Keratinocyte (primary cell): ENCODE measurements around the gene MBTPS2. TPM values are rescaled to one million over a fixed set of nuclear protein-coding genes. Genes with fewer than 3 reads are reported as not detected.

Experiments
- DNase-seq: peaks from one replicate; pipeline ENCODE4 v3.0.0-alpha.2; 2011; ENCODE audit warnings: low read depth, missing footprints, low spot score
- FAIRE-seq: peaks from 2 replicates; lab custom pipeline; 2011; peaks lifted over from hg19 to GRCh38; lab: Jason Lieb, UNC
- H2AFZ ChIP-seq: 2 replicates; pipeline ENCODE4 v1.6.0; 2012; ENCODE audit warnings: low read length, control low read depth, inconsistent platforms; ENCODE audit not compliant: control insufficient read depth
- H3K27ac ChIP-seq: 2 replicates; pipeline ENCODE4 v1.5.1; 2011; ENCODE audit warnings: low read length; ENCODE audit not compliant: control insufficient read depth, insufficient read depth
- H3K27me3 ChIP-seq: 3 replicates; pipeline ENCODE4 v1.6.0; 2011; ENCODE audit warnings: low read length; ENCODE audit not compliant: control insufficient read depth, insufficient read depth; ENCODE audit errors: extremely low read depth
- H3K36me3 ChIP-seq, 2 experiments: 2 replicates in 1 of 2; 3 replicates in 1 of 2; pipeline ENCODE4 v1.5.1; 2011; ENCODE audit warnings: low read length in 2 of 2, mild to moderate bottlenecking in 1 of 2; ENCODE audit not compliant: control insufficient read depth in 2 of 2, insufficient read depth in 2 of 2; ENCODE audit errors: extremely low read depth in 1 of 2
- H3K4me1 ChIP-seq: 3 replicates; pipeline ENCODE4 v1.5.1; 2011; ENCODE audit warnings: low read length; ENCODE audit not compliant: control insufficient read depth, insufficient read depth; ENCODE audit errors: extremely low read depth
- H3K4me2 ChIP-seq: 3 replicates; pipeline ENCODE4 v1.6.0; 2011; ENCODE audit warnings: low read depth, low read length; ENCODE audit not compliant: control insufficient read depth, insufficient read depth; ENCODE audit errors: extremely low read depth
- H3K4me3 ChIP-seq, 3 experiments: fragments of 200-600 bp in 1 of 3; sonication (generic) in 1 of 3; 2 replicates in 2 of 3; 3 replicates in 1 of 3; pipeline ENCODE4 v1.5.1; 2011 to 2016; ENCODE audit warnings: low read length in 3 of 3, mild to moderate bottlenecking in 3 of 3, control low read depth in 2 of 3, inconsistent platforms in 1 of 3, low read depth in 1 of 3, mixed read lengths in 1 of 3, mixed run types in 1 of 3, moderate library complexity in 1 of 3; ENCODE audit not compliant: control insufficient read depth in 2 of 3, insufficient read depth in 2 of 3; ENCODE audit errors: extremely low read depth in 1 of 3
- H3K79me2 ChIP-seq: 2 replicates; pipeline ENCODE4 v1.6.0; 2012; ENCODE audit warnings: low read length; ENCODE audit not compliant: control insufficient read depth, insufficient read depth
- H3K9ac ChIP-seq: 3 replicates; pipeline ENCODE4 v1.6.0; 2011; ENCODE audit warnings: low read length; ENCODE audit not compliant: control insufficient read depth, insufficient read depth; ENCODE audit errors: extremely low read depth
- H3K9me1 ChIP-seq: 3 replicates; pipeline ENCODE4 v1.6.0; 2011; ENCODE audit warnings: low read length; ENCODE audit not compliant: control insufficient read depth, insufficient read depth; ENCODE audit errors: extremely low read depth
- H3K9me3 ChIP-seq: 2 replicates; pipeline ENCODE4 v1.5.1; 2012; ENCODE audit warnings: low read depth, low read length; ENCODE audit not compliant: control insufficient read depth
- H4K20me1 ChIP-seq: 3 replicates; pipeline ENCODE4 v1.6.0; 2011; ENCODE audit warnings: low read length; ENCODE audit not compliant: control insufficient read depth, insufficient read depth; ENCODE audit errors: extremely low read depth
- EZH2 ChIP-seq: IDR thresholded peaks from one replicate; pipeline ENCODE4 v1.6.1; 2012; ENCODE audit warnings: inconsistent platforms, mild to moderate bottlenecking, low read length, moderate library complexity
- dilution Hi-C: fragments of 300-500 bp; cut with MboI; formaldehyde crosslinking; loops from one replicate; pipeline ENCODE4 v1.7.0; 2020; ENCODE audit warnings: low sequenced_read_pairs; ENCODE audit not compliant: extremely low pct_ligation_motif_present
- polyA plus RNA-seq, 5 experiments: library from polyadenylated mRNA; depleted of rRNA in 3 of 5; stranded (reverse) in 3 of 5; stranded (forward) in 1 of 5; unstranded in 1 of 5; fragments of >200 nt; gene quantifications; 1 replicate in 1 of 5; 2 replicates in 3 of 5; 3 replicates in 1 of 5; pipeline versions ENCODE4 v1.2.1 to v1.2.3, GENCODE V29; 2011 to 2012; ENCODE audit warnings: missing spikeins in 2 of 5, low read depth in 1 of 5, low replicate concordance in 1 of 5
- TF ChIP-seq, protein P1 (sequence below), 3 experiments: IDR thresholded peaks in 1 of 3; conservative IDR thresholded peaks in 1 of 3; optimal IDR thresholded peaks in 1 of 3; 2 replicates in 2 of 3; 3 replicates in 1 of 3; pipeline versions ENCODE3 to v1.5.1; 2011; ENCODE audit warnings: low read length in 3 of 3, mild to moderate bottlenecking in 3 of 3, moderate library complexity in 2 of 3, control low read depth in 1 of 3, inconsistent platforms in 1 of 3; ENCODE audit not compliant: insufficient read depth in 2 of 3; ENCODE audit errors: extremely low read depth in 1 of 3

MBTPS2 gene
- polyA plus RNA-seq, 1 donor (not counting 4 experiments of a cell fraction or from before 2014, with no cell fraction given): 15.7 TPM

DNA sequence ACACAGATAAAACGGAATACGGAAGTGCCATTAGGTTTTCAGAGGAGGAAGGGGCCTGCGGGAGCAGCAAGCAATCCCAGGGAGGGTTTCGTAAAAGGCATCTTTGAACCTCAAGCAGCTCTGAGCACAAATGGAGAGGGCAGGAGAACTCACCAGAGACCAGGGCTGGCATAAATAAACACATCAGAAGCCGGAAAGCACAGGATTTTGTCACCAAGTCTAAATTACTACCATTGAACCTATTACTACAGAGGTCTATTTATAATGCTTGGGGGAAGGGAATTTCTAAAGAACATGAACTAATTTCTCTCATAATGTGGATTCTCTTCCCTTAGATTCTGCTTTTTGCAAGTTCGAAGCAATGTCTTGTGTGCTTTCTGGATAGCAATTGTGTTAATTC lies 39.6 kb upstream of the MBTPS2 start:
- Histone ChIP-seq H3K4me1 (no peaks in the 10 kb centered on the region), H3K79me2 (no peaks in the 10 kb centered on the region), H3K4me2 (no peak overlapping the region), H3K27ac (no peak overlapping the region), H3K9me1 (no peaks in the 10 kb centered on the region), H4K20me1 (no peaks in the 10 kb centered on the region), H3K27me3 (no peaks in the 10 kb centered on the region), H2AFZ (no peak overlapping the region), H3K9ac (no peak overlapping the region), H3K9me3 (no peaks in the 10 kb centered on the region), H3K36me3 (no peaks in the 10 kb centered on the region), H3K4me3 (no peak overlapping the region)
- TF ChIP-seq EZH2: no peak
- TF ChIP-seq, protein P1, sequence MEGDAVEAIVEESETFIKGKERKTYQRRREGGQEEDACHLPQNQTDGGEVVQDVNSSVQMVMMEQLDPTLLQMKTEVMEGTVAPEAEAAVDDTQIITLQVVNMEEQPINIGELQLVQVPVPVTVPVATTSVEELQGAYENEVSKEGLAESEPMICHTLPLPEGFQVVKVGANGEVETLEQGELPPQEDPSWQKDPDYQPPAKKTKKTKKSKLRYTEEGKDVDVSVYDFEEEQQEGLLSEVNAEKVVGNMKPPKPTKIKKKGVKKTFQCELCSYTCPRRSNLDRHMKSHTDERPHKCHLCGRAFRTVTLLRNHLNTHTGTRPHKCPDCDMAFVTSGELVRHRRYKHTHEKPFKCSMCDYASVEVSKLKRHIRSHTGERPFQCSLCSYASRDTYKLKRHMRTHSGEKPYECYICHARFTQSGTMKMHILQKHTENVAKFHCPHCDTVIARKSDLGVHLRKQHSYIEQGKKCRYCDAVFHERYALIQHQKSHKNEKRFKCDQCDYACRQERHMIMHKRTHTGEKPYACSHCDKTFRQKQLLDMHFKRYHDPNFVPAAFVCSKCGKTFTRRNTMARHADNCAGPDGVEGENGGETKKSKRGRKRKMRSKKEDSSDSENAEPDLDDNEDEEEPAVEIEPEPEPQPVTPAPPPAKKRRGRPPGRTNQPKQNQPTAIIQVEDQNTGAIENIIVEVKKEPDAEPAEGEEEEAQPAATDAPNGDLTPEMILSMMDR (optimal IDR thresholded peaks at IDR 0.05 in 1 of 3, IDR thresholded peaks at IDR 0.05 in 1 of 3, conservative IDR thresholded peaks at IDR 0.05 in 1 of 3; ENCODE audit: extremely low read depth in 1 of 3, insufficient read depth in 2 of 3, low read length in 3 of 3): no peak
- DNase-seq (no peak), FAIRE-seq (no peak)
- dilution Hi-C loops: no loop called here

DNA sequence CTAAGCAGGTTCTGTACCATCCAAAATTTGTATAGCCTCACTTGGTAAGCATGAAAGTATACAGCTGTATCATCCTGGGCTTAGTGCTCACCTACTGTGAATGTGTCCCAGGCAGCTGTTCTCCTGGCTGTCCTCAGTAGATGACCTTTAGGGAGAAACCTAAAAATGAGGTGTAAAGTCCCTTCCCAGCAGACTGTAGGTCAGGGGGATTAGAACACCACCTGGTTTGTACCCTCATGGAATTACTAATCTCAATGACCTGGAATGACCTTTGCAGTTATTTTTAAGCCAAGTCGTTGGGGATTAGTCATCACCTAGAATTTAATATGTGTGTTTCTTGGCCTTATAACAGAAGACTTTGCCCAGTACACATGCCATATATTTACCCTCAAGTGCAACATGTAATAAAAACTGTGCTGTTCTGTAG lies 39.1 kb upstream of the MBTPS2 start:
- Histone ChIP-seq H3K9ac (no peak overlapping the region), H3K9me3 (no peaks in the 10 kb centered on the region), H3K9me1 (no peaks in the 10 kb centered on the region), H3K36me3 (no peaks in the 10 kb centered on the region), H2AFZ (no peak overlapping the region), H3K79me2 (no peaks in the 10 kb centered on the region), H3K4me2 (no peak overlapping the region), H4K20me1 (no peaks in the 10 kb centered on the region), H3K4me3 (no peak overlapping the region), H3K4me1 (no peaks in the 10 kb centered on the region), H3K27ac (no peak overlapping the region), H3K27me3 (no peaks in the 10 kb centered on the region)
- DNase-seq (no peak), FAIRE-seq (no peak)
- dilution Hi-C loops: no loop called here
- TF ChIP-seq EZH2: no peak
- TF ChIP-seq, protein P1 (optimal IDR thresholded peaks at IDR 0.05 in 1 of 3, IDR thresholded peaks at IDR 0.05 in 1 of 3, conservative IDR thresholded peaks at IDR 0.05 in 1 of 3; ENCODE audit: extremely low read depth in 1 of 3, insufficient read depth in 2 of 3, low read length in 3 of 3): no peak
